ENCODE data around the gene TXNIP. TPM values are rescaled to one million over a fixed set of nuclear protein-coding genes. Genes with fewer than 3 reads are reported as not detected.

The TXNIP gene
- total and polyA plus RNA-seq, 2 of the 4 experiments (the other 2 are of a cell fraction): 36.4 to 77.2 TPM

- Histone ChIP-seq H3K4me1 (ENCODE audit: control insufficient read depth, insufficient read depth, low read length) (peaks cover 12% of the 10 kb centered on the region), H3K79me1 (ENCODE audit: low read depth in 1 of 2, low read length in 2 of 2) (peaks cover 16 to 20% of the 10 kb centered on the region in 2 experiments), H3K18ac (ENCODE audit: low read depth, low read length) (no peak overlapping the region), H3K14ac (replicated peaks; ENCODE audit: low read depth, low read length) (no peak overlapping the region), H2AK5ac (ENCODE audit: low read depth, low read length) (no peak overlapping the region), H2BK120ac (ENCODE audit: low read depth, low read length) (no peak overlapping the region), H2BK20ac (ENCODE audit: low read depth, low read length) (no peak overlapping the region), H2BK5ac (ENCODE audit: low read depth, low read length, poor library complexity, severe bottlenecking) (no peak overlapping the region), H3K4ac (ENCODE audit: low read depth, low read length) (no peak overlapping the region), H3K56ac (ENCODE audit: extremely low read depth, insufficient read depth, low read length) (no peak overlapping the region), H3K27me3 (ENCODE audit: control insufficient read depth, insufficient read depth, low read length) (no peaks in the 10 kb centered on the region), H2AK9ac (replicated peaks; ENCODE audit: low read depth, low read length, poor library complexity) (no peak overlapping the region), H3K4me2 (ENCODE audit: low read depth, low read length) (no peak overlapping the region), H4K20me1 (ENCODE audit: insufficient read depth, low read length) (peaks cover 12% of the 10 kb centered on the region; the same call in 1 of the 2 replicates), H2BK15ac (ENCODE audit: low read depth, low read length) (no peak overlapping the region), H4K8ac (ENCODE audit: low read depth in 2 of 2, low read length in 2 of 2) (no peak overlapping the region), H3K9me1 (ENCODE audit: insufficient read depth, low read length) (peaks cover 13% of the 10 kb centered on the region), H3K36me3 (ENCODE audit: control insufficient read depth, insufficient read depth, low read length) (peaks cover 13% of the 10 kb centered on the region), H3K9me3 (ENCODE audit: control insufficient read depth, insufficient read depth, low read length) (no peaks in the 10 kb centered on the region), H3K23ac (ENCODE audit: low read depth, low read length) (no peak overlapping the region), H3K4me3 (ENCODE audit: insufficient read depth, low read depth, low read length) (no peak overlapping the region), H4K5ac (ENCODE audit: low read depth, low read length) (no peak overlapping the region), H2AFZ (replicated peaks; ENCODE audit: low read length, poor library complexity) (no peak overlapping the region), H4K91ac (ENCODE audit: insufficient read depth, low read depth, low read length) (no peak overlapping the region), H3K9ac (ENCODE audit: low read depth, low read length) (no peak overlapping the region), H3K27ac (ENCODE audit: insufficient read depth, low read length) (no peak overlapping the region)
- CTCF ChIA-PET: no interaction called here
- dilution Hi-C loops (cut with HindIII; ENCODE audit: low sequenced_read_pairs, unreplicated experiment) (no loop called here), in situ Hi-C loops (cut with MboI; ENCODE audit: low sequenced_read_pairs) (no loop called here), intact Hi-C loops (cut with micrococcal nuclease) (no loop called here)
- DNase-seq (no peak), ATAC-seq (ENCODE audit: low read depth) (no peak)
- POLR2A ChIA-PET (ENCODE audit: unreplicated experiment): interaction anchor here (1.9 kb wide), 1 partner anchor 11 kb away, joined by 11 read pairs; no protein-coding TSS in a partner anchor
- no peak for TF ChIP-seq CEBPB (IDR thresholded peaks at IDR 0.05; ENCODE audit: low read depth, low read length)
- no peak for TF ChIP-seq MAZ (IDR thresholded peaks at IDR 0.05; ENCODE audit: borderline replicate concordance, low read depth, low read length)
- no peak for TF ChIP-seq SMC3 (IDR thresholded peaks at IDR 0.05; ENCODE audit: low read depth, low read length)
- TF ChIP-seq CTCF (conservative IDR thresholded peaks at IDR 0.05; ENCODE audit: low read depth, low read length): no peak
- TF ChIP-seq ELK1 (IDR thresholded peaks at IDR 0.05; ENCODE audit: borderline replicate concordance, low read depth, low read length): no peak
- TF ChIP-seq RFX5 (IDR thresholded peaks at IDR 0.05; ENCODE audit: low read depth, low read length): no peak
- TF ChIP-seq FOS (IDR thresholded peaks at IDR 0.05; ENCODE audit: low read depth, low read length): no peak
- no peak for TF ChIP-seq RCOR1 (IDR thresholded peaks at IDR 0.05; ENCODE audit: insufficient replicate concordance, low read length)
- no peak for TF ChIP-seq MAFK (IDR thresholded peaks at IDR 0.05; ENCODE audit: low read depth, low read length)
- TF ChIP-seq BHLHE40 (IDR thresholded peaks at IDR 0.05; ENCODE audit: low read depth, low read length): no peak
- no peak for TF ChIP-seq CHD1 (IDR thresholded peaks at IDR 0.05; ENCODE audit: low read depth, low read length)
- TF ChIP-seq USF2 (IDR thresholded peaks at IDR 0.05; ENCODE audit: low read depth, low read length): no peak
- 81 to 100% methylated on average over 1 to 5 of the region's 7 CpGs for WGBS, 2 experiments (ENCODE audit: extremely low coverage in 2 of 2, insufficient read length in 1 of 2)
- no TSS peak for BruUV-seq (replicated peaks)
These were observed 6.0 kb downstream of the TXNIP start for GRCh38 chr1:145990249-145990855.
